ENCODE data around the gene SREBF1.

SREBF1 gene

DNA sequence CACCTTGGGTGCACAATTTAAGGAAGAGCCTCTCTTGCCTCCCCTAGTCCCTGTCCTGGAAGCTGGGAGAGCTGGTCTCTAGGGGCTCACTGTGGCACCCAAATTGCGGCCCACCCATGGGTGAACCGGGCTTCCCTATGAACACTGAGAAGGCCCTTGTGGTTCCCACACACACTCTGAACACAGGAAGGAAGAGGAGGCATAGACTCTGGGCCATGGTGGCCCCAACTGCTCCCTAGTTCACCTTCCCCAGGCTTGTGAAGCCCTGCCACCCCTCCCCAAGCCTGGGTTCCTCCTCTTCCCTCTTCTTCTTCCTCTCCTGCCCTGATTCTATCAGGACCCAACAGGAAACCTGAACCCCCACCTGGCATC, 10.5 kb downstream of the SREBF1 start:
- no peak for DNase-seq (ENCODE audit: low read depth in 2 of 2, low spot score in 1 of 2)

DNA sequence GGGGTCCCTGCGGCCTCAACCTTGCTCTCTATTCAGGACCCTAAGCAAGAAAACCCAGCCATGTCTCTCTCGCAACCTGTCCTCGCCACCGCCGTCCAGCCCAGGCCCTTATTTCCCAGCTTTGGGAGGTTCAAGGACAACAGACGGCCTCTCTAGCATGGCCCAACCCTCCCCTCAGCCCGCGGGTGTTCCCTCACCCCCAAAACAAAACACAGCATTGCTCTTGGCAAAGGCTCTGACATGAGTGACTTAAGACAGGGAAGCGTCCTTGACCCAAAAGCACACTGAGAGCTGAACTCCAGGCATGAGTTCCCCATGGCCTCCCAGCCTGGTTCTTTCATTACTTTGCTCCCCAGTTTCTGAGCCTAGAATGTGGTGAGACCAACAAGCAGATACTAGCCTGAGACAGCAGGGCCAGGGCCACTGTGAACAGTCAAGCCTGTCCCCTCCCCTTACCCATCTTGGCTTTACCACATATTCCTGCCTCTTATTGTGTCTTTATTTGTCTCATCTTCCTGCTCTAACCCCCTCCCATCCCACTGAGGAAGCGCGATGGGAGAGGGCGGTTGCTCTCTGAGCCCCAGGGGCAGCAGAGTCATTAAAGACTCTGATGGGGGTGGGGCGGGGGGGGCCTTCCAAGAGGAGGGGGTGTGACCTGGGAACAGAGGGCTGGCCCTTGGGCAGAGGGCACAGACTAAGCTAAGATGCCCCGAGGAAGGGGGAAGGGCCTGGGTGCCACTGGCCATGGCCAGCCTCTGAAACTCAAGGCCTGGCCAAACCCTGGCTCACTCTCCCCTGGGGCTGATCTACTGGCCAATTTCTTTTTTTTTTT, 11.8 kb downstream of the SREBF1 start:
- DNase-seq (ENCODE audit: low read depth in 2 of 2, low spot score in 1 of 2), result no peak

DNA sequence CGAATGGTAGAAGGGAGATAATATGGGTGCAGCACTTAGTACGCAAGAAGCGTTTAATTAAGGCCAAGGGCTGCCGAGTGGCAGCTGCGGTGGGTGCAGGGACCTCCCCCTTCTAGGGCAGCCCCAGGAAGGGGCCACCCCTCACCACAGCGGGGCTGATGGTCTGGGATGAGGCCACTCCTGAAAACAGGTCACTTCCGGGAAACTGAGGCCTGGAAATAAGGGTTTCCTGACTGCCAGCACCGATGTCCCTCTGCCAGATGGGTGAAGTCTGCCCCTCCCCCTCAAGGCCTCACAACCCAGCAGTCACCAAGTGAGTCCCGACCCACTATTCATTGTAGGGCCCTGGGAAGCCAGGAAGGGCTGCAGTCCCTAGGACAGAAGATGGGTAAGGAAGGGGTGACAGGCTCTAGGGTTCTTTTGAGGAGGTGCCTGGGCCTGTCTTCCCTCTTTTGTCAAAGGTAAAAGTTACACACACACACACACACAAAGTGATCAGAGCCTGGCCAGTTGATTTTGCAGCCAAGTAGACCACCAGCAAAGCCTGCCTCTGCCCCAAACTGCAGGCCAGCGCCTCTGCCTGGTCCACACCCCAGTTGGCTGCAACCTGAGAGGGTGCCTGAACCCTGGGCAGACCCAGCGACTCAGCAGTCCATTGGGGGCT, 12.5 kb downstream of the SREBF1 start:
- DNase-seq (ENCODE audit: low read depth in 2 of 2, low spot score in 1 of 2), result no peak

DNA sequence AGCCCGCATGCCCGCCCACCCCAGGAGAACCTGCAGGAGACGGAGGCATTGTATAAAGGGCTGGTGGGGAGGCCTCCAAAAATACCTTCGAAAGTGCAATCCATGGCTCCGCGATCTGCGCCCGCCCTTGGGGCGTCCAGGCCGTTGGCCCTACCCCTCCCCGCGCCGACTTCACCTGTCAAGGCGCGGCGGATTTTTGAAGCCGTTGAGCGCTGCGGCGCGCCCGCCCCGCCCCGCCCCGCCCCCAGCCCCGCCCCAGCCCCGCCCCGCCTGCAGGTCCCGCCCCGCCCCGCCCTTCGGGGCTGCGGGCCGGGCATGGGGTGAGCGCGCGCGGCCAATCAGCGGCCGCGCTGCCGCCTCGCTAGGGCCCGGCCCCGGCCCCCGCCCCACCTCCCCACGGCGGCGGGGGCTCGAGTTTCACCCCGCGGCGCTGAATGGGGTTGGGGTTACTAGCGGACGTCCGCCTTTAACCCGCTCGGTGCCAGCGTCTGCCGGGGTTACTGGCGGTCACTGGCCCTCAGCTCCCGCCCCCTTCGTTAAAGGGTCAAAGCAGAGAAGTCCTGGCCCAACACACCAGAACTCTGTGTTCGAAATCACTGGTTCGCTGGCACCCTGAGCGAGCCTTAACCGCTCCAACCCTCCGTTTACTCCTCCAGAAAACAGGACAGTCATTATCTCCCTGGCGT, 13.2 kb downstream of the SREBF1 start:
- DNase-seq (ENCODE audit: low read depth in 2 of 2, low spot score in 1 of 2), result peak in 1 of 2 donors; percentile 40

DNA sequence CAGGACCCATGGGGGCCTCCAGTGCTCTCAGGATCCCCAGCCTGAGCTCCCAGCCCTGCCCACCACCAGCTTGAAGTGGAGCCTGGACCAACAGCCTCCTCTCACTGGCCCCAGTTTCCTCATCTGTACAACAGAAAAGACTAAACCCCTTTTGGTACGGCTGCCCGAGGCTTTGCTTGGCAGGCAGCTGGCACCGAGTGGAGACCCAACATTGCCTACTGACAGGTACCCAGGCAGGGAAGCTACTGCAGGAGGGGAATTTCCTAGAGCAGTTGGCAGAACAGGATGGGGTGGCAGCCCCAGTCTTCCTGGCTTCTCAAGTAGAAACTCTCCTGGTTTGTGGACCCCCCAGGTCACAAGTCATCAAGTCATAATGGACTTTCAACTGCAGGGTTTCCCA, 14.2 kb downstream of the SREBF1 start:
- DNase-seq (ENCODE audit: low read depth in 2 of 2, low spot score in 1 of 2), result no peak

DNA sequence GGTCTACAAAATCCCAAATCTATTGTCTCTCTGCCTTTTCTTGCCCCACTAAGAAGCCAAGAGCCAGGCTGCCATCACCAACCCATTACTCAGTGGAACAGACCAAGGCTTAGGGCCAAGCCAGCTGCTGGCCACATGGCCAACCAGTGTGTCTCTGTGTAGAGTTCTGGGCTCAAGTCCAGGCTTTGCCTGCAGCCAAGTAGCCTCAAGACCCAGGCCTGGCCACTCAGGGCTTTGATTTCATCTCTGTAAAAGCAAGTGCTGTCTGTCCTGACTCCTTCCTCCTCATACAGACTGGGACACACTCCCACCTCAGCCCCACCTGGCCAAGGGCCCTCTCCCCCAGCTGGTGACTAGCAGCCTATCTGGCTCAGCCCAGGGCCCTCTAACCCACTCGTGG, 14.6 kb downstream of the SREBF1 start:
- no peak for DNase-seq (ENCODE audit: low read depth in 2 of 2, low spot score in 1 of 2)

DNA sequence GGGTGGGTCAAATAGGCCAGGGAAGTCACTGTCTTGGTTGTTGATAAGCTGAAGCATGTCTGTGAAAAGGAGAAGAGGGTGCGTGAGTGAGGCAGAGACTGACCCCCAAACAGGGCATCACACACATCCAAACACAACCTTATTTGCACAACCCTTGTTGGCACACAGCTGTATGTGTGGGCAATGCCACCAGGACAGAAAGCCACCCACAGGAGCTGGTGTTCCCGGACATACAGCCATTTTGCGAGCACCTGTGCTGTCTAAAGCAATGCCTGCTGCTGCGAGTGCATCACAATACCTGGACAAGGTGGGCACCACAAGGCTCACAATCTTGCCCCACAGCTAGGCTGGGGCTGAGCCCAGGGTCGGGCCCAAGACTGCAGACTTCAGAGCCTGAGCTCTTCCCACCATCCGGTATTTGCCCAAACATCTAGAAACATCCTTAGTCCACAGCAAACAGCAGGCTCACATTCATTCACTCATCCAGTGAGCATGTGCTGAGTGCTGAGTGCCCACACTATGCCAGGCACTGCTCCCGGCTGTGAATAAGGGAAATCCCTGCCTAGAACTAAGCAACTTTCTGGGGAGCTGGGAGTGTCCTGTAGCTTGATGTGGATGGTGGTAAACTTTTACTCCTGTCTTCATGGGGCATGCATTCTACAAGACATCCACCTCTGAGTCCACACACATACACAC, 16.2 kb downstream of the SREBF1 start:
- no peak for DNase-seq (ENCODE audit: low read depth in 2 of 2, low spot score in 1 of 2)

DNA sequence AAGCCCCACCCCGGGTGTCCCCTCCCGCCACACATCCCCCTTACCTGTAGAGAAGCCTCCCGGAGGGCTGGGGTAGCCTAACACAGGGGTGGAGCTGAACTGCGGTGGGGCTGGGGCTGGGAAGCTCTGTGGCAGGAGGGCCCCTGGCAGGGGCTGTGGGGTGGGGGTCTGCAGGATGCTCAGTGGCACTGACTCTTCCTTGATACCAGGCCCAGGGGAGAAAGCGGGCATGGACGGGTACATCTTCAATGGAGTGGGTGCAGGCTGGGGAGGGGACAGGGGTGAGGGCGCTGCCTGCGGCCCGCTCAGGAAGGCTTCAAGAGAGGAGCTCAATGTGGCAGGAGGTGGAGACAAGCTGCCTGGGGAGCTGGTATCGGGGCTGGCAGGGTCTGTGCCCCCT, 16.7 kb downstream of the SREBF1 start:
- DNase-seq (ENCODE audit: low read depth in 2 of 2, low spot score in 1 of 2), result no peak

DNA sequence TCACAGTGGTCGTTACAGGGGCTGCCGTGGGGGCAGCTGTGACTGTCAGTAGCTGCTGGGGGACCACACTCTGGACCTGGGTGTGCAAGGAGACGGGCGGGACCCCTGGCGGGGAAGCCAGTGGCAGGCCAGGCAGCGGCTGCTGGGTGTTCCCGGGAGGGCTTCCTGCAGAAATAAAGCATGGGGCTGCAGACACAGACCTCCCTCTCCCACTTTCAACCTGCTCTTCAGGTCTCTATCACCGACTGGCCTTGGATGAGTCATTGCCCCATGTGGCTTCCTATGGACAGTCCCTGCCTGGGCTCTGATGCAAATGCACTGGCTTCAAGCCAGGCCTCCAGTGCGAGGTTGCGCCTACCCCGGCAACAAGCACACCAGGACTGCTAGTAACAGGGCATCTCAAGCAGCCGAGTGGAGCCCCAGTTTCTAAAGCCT, 17.2 kb downstream of the SREBF1 start:
- DNase-seq (ENCODE audit: low read depth in 2 of 2, low spot score in 1 of 2), result peak in 1 of 2 donors; percentile 36

DNA sequence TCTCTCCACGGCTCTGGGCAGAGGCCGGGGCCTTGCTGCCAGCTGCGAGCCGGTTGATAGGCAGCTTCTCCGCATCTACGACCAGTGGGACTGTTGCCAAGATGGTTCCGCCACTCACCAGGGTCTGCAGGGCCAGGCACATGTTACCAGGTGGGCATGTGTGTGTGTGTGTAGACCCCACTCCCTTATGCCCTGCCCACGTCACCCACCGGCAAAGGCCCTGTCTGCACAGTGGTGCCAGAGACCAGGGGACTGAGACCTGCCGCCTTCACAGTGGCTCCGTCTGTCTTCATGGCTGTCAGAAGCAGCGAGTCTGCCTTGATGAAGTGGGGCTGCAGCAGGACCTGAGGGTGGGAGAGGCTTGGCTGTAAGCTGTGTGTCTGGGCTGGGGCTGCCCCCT, 17.7 kb downstream of the SREBF1 start:
- DNase-seq (ENCODE audit: low read depth in 2 of 2, low spot score in 1 of 2), result no peak

DNA sequence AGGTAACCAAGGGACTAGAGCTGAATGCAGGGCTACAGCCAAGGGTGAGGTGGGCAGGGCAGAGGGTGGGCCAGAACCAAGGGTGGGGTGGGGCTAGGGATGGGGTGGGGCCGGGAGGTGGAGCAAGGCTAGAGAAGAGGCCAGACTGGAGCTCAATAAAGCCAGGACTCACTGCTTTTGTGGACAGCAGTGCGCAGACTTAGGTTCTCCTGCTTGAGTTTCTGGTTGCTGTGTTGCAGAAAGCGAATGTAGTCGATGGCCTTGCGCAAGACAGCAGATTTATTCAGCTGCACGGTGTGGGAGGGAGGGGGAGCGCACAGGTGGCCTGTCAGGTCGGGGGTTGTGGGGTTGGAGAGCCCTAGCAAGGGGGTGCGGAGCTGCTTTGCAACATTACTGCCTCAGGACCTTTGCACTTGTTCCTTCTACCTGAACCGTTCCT, 18.7 kb downstream of the SREBF1 start:
- DNase-seq (ENCODE audit: low read depth in 2 of 2, low spot score in 1 of 2), result no peak

DNA sequence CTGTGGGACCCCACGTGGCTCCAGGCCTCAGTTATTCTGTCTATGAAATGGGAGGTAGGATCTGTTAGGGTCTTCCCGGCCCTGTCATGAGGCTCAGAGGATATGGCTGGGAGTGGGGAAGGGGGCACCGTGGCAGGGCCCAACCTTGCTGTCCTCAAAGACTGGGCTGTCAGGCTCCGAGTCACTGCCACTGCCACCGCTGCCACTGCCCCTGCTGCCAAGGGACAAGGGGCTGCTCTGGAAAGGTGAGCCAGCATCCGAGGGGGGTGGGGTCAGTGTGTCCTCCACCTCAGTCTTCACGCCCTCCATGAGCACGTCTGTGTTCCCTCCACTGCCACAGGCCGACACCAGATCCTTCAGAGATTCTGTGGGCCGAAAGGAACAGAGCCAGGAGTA, 19.2 kb downstream of the SREBF1 start:
- no peak for DNase-seq (ENCODE audit: low read depth in 2 of 2, low spot score in 1 of 2)

DNA sequence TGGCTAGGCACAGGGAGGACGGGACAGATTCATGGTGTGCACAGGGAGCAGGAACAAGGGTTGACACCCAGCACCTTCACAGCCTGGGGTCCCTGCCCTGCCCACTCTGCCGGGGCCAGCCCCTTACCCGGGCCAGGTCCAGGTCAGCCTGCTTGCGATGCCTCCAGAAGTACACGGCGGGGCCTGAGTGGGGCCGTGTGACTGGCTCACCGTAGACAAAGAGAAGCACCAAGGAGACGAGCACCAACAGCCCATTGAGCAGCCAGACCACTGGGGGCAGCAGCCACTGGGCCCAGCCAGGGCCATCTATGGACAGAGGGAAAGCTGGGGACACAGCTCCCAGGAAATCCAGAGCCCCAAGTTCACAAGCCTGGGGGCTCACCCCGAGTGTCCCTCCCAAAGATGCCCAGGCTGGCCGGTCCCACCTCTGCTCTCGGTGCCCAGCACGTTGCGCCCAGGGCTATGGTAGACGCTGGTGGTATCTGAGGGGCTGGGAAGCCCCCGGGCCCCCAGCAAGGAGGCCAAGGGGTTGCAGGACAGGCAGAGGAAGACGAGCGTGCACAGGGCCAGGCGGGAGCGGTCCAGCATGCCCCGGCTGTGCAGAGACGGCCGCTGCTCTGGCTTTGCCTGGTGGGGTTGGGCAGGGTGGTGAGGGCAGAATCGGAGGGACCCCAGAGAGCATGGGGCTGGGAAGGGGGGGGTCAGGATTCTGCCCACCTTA, 19.8 kb downstream of the SREBF1 start:
- no peak for DNase-seq (ENCODE audit: low read depth in 2 of 2, low spot score in 1 of 2)

DNA sequence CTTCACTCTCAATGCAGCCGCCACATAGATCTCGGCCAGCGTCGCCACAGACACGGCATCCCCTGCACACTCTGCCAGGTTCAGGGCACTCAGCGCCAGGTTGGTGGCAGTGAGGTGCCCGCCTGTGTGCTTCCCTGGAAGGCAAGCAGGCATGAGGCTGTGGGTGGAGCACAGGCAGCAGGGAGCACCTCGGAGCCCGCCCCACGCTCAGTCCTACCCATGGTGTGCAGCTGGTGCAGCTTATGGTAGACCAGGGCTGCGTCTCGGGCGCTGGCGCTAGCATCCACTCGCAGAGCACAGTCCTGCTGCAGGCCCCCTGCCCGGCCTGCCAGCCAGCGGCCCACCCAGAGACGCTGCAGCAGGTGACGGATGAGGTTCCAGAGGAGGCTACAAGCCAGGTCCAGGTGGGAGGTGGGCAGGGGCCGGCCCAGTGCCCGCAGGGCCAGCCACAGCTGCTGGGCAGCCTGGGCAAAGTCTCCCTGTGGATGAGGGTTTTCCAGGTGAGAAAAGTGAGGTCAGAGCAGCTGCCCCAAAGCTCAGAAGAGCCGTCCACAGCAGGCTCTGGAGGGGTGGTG, 20.5 kb downstream of the SREBF1 start:
- no peak for DNase-seq (ENCODE audit: low read depth in 2 of 2, low spot score in 1 of 2)

DNA sequence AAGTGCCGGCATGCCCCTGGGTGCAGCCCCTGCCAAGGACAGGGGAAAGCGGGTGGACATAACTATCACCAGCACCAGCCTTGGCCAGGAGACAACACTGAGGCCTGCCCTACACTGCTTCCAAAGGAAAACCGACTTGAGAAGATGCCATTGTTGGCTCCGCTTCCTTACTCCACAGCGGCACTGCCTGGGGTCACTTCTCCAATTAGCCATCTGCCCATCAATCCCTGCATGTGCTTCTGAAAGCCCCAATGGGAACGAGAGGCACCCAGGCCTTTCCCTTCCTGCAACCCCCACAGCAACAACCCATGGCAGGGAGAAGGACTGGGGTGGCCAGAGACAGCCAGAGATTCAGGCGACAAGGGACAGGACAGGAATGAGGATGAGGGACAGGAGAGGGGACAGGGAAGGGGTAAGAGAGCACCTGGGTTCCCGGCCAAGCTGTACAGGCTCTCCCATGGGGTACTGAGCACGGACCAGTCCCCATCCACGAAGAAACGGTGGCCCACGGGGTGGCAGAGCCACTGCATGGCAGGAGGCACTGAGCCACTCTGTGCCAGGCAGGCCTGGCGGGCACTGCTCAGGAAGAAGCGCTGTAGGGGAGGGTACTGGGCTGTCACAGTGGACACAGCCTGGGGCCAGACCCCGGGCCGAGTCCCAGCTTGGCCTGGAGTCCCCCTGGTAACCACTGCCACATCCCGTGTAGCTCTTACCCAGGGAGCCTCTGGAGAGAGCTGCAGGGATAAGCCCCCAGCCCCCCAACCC, 21.2 kb downstream of the SREBF1 start:
- no peak for DNase-seq (ENCODE audit: low read depth in 2 of 2, low spot score in 1 of 2)

DNA sequence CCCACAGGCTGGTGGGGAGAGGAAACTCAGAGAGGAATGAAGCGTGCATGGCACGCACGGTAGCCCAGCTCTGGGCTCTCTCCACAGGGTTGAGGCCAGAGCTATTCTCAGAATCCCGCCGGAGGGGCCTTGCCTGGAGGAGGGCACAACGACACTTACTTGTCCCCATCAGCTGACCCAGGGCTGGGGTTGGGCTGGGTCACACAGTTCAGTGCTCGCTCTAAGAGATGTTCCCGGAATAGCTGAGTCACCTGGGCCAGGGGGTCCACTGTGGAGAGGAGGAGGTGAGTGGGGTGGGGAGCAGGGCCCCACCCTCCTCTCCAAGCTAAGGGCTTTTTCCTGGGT, 21.8 kb downstream of the SREBF1 start:
- DNase-seq (ENCODE audit: low read depth in 2 of 2, low spot score in 1 of 2), result no peak

DNA sequence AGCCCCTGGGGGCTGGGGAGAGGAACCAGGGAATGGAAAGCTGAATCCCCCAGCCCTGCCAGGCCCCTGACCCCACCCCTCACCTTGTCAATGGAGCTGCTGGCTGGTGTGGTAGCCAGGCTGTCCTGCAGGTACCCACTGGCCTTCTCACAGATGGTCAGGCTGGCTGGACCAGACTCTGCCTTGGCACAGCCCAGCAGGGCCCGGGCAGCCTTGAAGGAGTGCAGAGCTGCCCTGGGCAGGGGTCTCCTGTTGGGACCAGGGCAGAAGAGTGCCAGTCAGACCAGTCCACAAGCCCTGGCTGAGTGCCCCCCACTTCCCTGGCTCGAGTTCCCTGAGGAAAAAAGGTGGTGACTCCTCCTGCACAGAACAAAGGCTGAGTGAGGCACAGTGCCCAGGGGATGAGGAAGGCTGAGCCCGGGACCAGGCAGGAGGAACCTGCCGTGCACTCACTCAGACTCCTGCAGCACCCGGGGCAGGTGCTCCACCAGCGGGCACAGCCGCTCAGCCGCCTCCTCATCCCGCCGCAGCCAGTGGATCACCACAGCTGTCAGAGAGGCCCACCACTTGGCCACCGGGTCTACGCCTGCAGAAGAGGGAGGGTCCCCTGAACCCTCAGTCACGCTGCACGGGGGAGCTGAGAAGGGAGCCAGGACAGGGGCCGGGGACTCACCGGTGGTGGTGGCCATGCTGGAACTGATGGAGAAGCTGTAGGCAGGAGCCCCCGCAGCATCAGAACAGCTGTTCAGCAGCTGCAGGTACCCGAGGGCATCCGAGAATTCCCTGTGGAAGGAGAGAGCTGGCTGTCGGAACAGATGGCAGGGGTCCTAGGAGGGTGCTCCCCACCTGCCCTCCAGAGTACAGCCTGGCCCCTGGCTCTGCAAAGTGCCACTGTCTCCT, 22.4 kb downstream of the SREBF1 start:
- DNase-seq (ENCODE audit: low read depth in 2 of 2, low spot score in 1 of 2), result no peak

DNA sequence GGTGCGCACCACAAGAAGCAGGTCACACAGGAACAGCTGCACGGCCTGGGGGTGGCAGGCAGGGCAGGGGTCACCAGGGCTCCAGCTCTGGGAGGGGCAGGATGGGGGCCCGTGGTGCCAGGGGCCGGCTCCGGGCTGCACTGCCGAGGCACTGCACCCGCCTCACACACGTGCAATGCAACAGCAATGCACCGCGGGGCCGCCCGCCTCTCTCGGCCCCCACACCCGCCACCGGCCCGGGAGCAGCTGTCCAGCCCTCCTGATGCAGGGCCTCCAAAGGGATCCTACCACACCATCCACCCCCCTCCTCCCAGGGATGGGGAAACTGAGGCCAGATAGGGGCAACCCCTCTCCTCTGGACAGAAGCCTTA, 23.1 kb downstream of the SREBF1 start:
- no peak for DNase-seq (ENCODE audit: low read depth in 2 of 2, low spot score in 1 of 2)

Data from stimulated activated CD8-positive, alpha-beta memory T cell treated with anti-CD3 and anti-CD28 coated beads, Interleukin-4, amount 100 ng/mL, for 1 hour (primary cell).